Measurements from ENCODE around the gene FAM53B.

The FAM53B gene

DNA sequence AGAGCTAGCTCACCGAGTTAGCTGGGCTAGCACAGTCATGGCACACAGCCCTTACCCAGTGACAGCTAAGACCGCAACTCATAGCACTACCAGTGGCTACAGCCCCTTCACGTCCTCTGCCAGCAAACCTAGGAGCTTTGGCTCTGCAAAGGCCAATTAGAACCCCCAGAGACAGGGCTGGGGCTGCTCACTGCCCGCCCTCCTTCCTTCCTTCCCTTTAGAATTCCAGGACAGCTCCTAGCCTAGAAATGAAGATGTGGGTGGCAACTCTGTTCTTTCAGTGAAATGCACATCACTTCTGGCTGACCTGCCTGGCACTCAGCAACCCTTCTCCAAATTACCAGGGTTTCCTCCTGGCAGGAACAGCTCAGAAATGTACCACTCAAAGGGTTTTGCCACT lies 99.9 kb downstream of the FAM53B start:
- no peak for DNase-seq

DNA sequence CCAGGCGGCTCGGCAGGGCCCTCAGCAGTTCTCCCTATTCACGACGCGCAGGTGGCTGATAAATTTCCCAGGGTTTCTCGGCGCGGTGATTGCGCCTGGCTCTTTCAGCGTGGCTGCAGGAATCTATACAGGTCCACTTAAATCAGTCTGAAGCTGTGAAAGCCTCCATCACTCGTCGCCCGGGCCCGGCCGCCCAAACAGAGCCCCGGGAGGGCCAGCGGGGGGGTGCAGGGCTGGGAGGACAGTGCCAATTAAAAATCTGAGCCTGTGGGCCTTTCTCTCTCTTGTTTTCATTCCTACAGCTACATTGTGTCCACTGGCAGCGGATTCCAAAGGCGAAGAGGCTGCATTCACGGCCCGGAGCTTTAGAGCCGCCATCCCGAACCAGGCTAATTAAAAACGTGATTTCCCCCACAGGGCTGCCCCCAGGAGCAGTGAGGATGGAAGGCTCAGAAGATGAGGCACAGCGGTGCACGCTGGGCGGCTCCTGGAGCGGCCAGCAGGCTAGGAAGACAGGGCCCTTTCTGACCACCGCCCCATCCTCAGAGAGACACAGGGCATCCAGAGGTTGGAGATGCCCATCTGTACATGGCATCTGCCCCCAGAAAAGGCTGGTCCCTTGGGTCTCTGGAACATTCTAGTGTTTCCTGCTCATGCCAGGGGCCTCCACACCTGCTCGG lies 100.7 kb downstream of the FAM53B start:
- no peak for DNase-seq

DNA sequence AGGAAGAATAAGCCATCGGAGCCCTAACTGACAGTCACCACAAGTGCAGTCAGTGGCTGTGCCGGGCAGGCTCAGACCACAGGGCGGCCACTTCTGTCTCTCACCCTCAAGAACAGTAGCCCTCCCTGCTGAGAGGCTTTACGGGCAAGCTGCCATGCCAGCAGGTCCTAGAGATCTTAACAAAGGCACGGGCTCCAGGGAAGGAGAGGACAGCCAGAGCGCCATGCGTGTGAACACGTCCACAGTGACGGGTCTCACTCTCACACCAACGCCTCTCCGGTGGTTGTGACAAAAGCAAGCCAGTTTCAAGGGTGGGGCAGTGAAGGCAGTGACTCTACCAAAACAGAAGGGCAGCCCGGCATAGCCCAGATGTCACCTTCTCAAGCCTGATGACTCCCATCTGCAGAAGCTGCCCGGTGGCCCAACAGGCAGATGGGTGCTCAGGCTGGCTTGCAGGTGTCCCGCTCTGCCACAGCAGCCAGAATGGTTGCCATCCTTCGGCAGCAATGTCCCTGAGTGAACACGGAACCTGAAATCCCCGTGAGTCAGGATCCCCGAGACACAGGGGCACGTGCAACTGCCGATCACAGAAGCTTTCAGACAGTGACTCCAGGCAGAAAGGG lies 102.0 kb downstream of the FAM53B start:
- DNase-seq: no peak

DNA sequence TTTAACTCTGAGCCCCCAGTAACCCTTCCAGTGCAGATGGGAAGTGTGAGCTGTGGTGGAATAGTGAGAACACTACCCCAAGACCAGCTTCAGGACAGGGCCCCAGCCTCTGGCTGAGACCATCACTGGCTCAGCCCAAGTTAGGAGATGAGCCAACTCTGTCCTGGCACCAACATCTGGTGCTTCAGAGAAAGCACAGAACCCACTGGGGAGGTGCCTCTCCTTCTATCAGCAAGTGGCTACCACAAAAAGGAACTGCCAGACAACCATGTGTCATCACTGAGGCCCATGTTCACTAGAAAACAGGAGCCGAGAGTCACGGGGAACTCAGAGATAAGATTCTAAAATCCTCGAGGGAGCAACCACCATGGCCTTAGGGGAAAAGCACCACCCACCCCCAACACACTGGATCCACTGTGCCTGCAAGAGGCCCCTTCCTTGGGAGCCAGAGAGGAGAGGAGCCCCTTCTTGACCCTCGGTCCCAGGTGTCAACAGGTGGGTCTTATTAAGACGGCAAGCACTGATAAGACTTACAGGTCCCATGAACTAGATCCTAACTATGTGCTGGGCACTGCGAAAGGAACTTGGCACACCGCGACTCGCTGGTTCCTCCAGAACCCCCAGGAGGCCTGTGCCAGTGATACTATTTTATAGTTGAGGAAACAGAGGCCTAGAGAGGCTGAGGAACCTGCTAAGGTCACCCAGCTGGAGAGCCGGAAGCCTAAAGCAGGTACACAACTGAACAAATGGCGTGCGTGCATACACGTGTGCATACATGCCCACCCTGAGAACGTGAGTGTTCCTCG lies 102.7 kb downstream of the FAM53B start:
- DNase-seq: peak in 1 of 2 donors; percentile 90

DNA sequence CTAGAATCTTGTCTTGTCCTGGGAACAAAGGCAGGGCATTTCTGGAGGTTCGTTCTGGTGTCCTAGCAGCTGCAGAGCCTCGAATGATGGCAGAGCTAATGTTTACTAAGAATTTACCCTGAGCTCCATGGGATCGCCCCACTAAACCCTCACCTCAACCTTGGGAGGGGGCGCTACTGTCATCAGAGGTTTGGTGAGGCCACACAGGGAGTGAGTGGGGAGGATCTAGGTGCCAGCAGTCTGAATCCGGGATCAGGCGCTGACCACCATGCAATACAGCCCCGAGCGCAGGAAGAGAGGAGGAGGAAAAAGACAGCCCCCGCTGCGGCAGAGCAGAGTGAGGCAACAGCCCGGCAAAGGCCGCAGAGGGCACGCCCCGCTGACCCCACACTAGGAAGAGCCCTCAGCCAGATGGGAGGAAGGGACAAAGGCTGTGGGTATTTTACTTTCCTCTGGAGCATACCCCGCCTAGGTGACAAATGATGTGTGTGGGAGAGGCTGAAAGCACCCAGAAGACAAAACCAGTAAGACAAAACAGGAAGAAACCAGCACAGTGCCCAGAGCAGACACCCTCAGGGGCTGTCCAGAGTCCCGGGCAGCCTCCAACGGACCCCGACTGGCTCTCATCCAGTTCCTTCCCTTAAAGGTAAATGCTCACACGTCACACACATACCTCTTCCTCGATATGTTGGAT lies 103.5 kb downstream of the FAM53B start:
- peak; percentile 44 to 87 for DNase-seq

DNA sequence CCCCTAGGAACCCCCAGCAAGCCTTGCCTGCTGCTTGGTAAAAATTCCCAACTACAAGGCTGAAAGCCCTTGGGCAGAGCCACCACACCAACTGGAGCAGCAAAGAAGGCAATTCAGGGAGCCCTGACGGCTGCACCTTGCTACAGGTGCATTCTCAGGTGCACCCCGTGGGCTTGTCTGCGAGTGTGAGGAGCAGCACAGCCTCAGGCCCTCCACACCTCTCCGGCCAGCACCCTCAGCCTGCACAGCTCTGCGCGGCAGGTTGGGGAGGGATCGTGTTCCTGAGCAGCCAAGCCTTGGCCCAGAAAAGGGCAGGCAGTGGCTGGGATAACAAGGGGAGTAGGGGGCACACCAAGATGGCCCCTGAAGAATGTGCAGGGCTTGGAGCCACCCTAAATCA lies 104.1 kb downstream of the FAM53B start:
- no peak for DNase-seq

DNA sequence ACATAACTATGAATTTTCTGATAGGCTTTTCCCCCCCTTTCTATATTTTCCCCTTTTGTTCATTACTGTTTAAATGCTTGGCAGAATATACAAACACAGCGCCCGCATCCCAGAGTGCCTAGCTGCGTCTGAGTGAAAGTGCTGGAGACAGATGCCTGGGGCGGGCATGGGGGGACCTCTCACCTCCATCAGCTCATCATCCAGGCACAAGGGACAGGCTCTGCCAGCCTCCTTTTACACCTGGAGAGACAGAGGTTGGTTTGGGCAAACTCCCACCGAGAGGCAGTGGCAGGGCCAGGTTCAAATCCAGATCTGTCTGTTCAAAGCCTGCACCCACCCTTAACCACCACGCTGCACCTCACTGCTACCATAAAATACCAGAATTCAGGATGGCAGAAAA lies 104.5 kb downstream of the FAM53B start:
- no peak for DNase-seq

DNA sequence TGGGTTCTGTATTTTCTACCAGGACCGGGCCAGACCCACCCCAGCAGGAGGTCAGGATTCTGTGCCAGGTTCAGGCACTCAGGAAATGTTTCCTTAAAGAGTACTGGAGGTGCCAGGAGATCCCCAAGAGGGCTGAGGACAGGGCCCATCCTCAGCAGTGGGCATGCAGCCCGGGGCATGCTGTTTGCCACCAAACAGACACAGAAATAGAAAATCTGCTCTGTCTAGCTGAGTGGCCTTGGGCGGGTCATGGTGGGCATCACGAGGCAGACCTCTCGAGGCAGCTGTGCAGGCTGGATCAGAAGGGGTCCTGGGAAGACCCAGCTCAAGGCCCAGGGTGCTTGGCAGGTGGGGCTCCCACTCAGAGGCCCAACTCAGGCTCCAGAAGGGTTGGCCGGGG lies 105.0 kb downstream of the FAM53B start:
- no peak for DNase-seq

DNA sequence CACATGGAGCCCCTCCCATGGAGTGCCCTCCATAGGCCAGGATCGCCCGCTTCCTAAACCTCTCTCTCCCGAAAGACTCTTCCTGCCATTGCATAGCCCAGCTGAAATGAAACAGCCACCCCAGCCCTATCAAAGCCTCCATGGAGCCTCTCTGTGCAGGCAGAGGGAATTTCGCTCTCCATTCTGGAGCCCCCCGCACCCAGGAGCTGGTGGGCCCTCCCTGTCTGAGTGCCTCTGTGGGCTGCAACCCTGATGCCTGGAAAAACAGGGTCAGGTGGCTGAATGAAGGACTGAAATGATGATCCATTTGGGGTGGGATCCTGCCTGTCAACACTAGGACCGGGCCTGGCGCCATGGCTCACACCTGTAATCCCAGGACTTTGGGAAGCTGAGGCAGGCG lies 106.4 kb downstream of the FAM53B start:
- DNase-seq: no peak

DNA sequence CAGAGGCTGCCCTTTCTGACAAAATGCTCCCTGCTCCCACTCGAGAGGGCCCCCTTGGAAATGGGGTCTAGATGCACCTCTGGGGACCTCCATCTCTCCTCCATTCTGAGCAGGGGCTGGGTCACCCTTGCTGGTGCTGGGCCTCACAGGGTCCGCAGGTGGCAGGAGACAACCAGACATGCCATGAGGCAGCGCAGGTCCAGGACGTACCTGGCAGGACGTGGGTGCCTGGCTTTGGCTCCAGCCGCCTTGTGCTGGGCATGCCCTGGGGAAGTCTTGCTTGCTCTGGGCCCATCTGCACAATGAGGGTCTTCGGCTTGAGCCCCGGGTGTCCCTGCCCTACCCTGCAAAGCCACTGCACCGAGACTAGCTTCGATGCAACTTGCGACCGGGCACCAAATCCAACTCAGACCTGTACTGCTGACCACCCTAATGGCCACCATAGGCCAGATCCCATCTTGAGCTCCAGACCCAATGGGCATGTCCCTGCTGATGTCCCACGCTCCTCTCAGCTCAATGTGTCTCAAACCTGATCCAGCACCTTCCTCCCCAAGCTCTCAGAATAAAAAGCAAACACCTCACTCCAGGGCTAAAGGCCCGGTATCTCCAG lies 107.0 kb downstream of the FAM53B start:
- no peak for DNase-seq

DNA sequence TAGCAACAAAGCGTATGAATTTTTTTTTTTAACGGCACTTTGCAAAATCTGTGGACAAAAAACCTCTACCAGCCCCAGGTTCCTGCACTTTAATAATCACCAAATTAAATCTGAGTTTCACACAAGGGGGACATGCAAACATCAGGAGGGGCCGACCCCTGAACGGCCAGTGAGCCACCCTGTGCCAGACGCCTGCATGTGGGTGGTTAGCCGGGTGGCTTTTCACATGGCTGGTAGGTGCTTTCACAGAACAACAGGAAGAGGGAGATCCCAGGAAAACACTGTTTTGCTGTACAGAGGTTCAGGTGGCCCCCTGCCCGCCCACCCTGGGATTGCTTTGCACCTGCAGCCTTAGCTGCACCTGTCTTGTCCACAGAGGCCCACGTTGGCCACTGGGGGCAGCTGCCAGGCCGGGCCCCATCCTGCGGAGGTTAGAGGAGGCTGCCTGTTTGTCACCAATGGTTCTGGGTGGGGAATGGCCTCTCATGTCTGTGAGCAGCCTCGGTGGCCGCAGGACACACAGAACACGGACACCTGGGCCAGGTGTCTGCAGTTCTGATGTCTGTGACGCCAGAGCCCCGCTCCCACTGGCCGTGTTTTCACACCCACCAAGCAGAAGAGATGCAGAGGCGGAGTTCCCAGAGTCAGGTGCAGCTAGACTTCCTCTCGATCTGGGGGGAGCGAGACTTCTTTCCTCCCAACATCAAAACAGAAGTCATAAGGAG lies 107.7 kb downstream of the FAM53B start:
- no peak for DNase-seq

DNA sequence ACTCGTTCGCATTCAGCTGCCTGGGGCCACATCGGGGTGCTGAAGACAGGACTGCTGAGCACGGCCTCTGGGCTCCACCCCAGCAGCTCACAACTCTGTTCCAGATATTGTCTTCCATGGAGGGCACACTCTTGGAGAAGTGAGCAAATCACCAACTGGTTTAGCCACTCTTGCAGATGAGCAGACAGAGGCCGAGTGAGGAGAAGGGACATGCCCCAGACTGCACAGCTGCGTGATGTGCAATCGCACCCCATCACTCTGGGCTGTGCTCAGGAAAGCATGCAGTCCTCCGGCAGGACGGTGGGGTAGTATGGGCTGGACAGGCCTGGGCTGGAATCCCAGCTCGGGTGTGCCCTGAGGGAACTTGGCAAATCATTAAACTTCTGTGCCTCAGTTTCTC lies 111.6 kb downstream of the FAM53B start:
- DNase-seq: no peak

DNA sequence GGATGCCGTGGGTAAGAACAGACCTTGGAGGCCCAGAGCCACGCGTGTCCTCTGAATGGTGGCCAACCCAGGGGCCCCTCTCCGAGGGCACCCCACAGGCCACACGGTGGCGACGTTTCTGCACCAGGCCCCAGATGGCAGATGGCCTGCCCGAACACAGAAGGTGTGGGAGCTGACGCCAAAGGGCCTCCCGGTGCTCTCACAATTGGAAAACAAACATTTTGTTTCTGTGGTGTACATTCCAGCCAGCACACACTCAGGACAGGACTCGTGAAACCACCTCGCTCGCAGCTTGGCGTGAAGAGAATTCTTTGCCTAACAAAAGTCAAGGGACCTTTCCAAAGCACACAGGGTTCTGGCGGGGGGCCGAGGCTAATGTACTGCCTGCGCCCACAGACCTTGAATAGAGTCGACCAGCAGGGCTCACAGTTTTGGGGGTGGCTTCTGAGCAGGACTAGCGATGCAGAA lies 112.1 kb downstream of the FAM53B start:
- peak in 1 of 2 donors; percentile 53 for DNase-seq

DNA sequence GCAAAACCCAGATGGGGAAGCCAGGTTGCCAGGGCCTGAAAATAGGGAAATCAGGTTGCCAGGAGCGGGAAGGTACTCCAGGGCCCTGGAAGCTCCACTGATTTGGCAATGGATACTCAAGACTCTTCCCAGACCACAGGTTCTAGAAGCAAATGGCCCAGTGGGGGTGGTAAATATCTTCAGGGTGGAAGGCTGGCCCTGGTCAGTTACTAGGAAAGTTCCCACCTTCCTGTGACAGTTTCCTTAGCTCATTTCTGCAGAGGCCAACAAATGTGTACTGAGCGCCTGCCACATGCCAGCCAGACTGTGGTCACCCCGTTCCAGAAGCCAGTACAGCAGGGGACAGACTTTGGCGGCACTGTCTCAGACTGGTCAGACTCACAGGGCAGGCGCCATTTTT lies 113.6 kb downstream of the FAM53B start:
- no peak for DNase-seq

DNA sequence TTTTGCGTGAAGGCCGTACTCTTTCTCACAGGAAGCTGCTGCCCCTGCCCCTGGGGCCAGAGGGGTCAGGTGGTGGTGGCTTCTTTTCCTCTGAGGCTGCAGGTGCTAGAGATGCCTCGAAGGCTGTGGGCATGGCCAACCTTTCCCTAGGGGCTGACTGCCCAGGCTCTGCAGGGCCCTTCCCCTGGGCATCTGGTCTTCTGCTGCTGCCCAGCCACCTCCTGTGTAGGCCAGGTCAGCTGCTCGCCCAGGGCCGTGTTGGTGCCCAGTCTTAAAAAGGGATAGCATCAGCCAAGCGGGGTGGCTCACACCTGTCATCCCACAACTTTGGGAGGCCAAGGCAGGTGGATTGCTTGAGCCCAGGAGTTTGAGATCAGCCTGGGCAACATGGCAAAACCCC lies 114.3 kb downstream of the FAM53B start:
- DNase-seq: no peak

DNA sequence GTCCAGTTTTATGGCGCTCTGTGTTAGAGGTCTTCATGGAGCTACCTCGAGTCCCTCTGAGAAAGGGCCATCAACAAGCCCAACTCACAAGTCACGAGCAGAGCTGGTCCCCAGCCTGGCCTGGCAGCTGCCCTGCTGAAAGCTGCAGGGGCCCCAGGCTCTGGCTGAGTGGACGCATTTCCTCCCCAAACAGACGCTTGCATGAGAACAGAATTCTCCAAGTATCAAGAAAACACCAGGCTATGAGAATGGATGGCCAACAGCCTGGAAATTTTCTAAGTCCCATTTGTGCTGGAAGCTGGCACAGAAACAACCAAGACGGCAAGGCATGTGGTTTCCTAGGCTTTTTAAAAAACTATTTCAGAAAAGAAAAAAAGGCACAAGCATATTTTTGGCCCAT lies 114.8 kb downstream of the FAM53B start:
- no peak for DNase-seq

DNA sequence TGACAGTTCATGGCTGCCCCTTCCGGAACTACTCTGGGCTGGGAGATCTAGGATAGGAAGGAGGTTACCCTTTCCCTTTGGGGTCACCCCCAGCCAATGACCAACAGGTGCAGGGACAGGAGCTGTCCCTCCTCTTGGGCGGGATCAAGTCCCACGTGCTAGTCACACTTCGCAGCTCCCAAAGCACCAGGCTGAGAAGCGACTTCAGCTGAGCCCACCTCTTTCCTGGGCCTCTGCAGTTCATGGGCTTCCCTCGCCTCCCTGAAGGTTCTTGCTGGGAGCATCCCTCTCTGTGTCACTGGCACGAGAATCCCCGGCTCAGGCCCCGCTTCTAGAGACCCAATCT lies 115.5 kb downstream of the FAM53B start:
- no peak for DNase-seq

DNA sequence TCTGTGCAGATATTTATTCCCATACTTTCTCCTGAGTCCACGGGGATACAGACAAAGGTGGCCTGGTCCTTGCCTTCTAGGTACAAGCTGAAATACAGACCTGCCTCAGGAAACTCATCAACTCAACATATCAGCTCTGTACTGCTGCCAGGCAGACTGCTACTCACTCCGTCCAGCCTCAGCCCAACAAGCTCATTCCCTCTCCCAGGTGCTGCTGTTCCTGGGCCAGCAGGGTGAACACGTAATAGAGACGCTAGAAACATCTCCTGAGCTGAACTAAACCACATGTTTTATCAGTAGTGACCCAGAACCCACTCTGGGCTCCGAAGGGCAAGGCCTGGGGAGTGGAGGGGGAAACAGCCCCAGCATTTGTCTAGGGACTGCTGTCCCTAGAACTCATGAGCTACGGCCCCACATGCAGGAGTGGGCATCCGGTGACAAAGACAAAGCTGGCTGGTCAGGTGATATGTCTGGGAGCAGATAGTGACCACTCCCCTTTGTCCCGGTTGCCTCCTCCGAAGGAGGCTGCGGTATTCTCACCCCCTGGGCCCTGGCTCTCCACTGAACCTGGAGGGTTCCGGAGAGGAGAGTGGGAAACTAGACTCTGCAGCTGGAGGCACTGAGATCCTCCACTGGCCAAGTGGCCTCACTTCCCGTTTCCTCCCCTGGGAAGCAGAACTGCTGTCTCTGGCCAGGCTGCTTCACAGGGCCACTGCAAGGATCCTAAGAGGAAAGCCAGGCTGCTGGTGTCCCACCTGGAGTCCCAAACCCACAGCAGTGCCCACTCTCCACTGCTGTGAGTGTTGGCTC lies 116.1 kb downstream of the FAM53B start:
- DNase-seq: no peak

DNA sequence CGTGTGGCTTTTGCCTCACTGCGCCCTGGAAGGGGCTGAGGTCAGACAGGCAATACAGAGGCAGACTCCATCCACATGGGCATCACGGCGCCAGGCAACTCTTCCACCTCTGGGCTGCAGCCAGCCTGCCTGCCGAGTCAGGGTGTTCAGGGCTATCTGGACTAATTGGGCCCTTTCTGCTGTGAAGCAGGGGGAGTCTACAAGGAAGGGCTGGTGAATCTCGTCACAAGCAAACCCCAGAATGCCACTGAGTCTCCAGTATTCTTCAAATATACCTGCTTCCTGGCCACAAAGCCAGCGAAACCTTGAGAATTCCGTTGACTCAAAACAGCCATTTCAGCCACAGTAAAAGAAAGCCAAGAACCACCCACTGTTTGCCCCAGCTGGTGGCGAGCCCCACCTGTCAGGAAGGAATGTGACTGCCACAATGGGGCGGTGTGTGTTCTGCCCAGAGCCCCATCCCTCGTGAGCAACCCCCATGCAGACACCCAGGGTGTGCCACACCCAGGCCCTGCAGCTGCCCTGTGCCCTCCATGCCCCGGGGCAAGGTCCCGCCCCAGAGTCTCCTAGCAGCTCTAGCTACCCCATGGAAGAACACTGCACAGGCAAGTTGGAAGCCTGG lies 117.3 kb downstream of the FAM53B start:
- DNase-seq: no peak

DNA sequence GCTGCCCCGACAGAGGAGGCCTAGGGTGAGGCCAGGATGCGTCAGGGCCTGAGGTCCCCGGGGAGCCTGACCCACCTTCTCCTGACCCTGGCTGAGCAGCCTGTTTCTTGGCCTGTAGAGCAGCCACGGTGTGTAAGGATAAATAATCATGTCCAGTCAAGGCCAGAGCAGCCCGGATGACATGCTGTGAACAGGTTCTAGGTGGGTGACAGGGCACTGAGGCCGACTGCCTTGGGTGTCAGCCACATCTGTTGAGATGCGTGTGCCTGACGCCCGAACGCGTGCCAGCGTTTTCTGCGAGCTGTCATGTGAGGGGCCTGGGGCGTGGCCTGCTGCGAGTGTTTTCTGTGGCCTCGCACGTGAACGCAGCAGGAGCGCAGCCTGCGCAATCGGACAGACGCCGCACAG lies 118.3 kb downstream of the FAM53B start:
- DNase-seq: no peak

DNA sequence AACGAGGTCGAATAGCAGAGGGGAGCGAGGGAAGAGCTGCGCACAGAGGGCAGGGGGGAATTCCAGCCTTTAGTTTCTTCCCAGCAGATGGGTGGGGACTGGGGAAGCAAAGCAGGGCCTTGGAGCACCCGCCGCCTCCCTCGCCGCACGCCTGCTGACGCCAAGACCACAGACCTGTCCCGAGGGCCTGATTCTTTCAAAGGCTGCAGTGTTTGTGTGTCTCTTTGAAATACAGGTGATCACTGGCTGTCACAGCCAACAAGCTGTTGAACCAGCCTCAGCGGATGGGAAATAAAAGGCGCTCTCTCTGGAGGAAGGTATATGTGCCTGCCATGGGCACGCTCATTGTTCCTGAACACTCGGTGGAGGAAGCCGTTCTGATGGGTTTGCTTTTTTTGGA lies 119.3 kb downstream of the FAM53B start:
- DNase-seq: no peak
